Measurements from ENCODE around the gene RTEL1. TPM values are rescaled to one million over a fixed set of nuclear protein-coding genes. Genes with fewer than 3 reads are reported as not detected.

The RTEL1 gene
- polyA plus RNA-seq, 1 experiment, result 11.3 TPM

- H3K9me3 ChIP-seq (ENCODE audit: control insufficient read depth, insufficient read depth, low read length), result peaks cover 3% of the 10 kb centered on the region; the same call in 1 of the 2 replicates
- ChIA-PET CTCF (interaction anchor here (0.6 to 0.7 kb wide), 3 partner anchors 31 to 570 kb away, joined by 3 to 5 read pairs (median 3); no protein-coding TSS in a partner anchor), POLR2A (interaction anchor here (0.5 to 1.3 kb wide), 5 partner anchors 8 to 182 kb away, joined by 3 to 8 read pairs (median 4); partner anchors contain the start of genes STMN3, TNFRSF6B and TPD52L2)
- peak overlapping the region; percentile 82 for H3K27ac ChIP-seq (ENCODE audit: low read depth, low read length)
- TF ChIP-seq CTCF (IDR thresholded peaks at IDR 0.05; ENCODE audit: low read depth, low read length), result no peak
- H3K4me3 ChIP-seq (ENCODE audit: low read depth, low read length), result no peak overlapping the region
- no peaks in the 10 kb centered on the region for H3K27me3 ChIP-seq (ENCODE audit: control insufficient read depth, insufficient read depth, low read length)
- no peak for DNase-seq (ENCODE audit: low read depth, low spot score)
Observed at GRCh38 chr20:63687419-63688178, 29.5 kb downstream of the RTEL1 start.

GRCh38 chr20:63688228-63689045 is 30.3 kb downstream of the RTEL1 start:
- TF ChIP-seq CTCF (IDR thresholded peaks at IDR 0.05; ENCODE audit: low read depth, low read length), result no peak
- H3K9me3 ChIP-seq (ENCODE audit: control insufficient read depth, insufficient read depth, low read length), result peaks cover 2% of the 10 kb centered on the region; the same call in 1 of the 2 replicates
- H3K27ac ChIP-seq (ENCODE audit: low read depth, low read length), result no peak overlapping the region
- no peaks in the 10 kb centered on the region for H3K27me3 ChIP-seq (ENCODE audit: control insufficient read depth, insufficient read depth, low read length)
- DNase-seq (ENCODE audit: low read depth, low spot score), result no peak
- ChIA-PET POLR2A (interaction anchor here (1.2 kb wide), 1 partner anchor 10 kb away, joined by 3 read pairs; no protein-coding TSS in a partner anchor), CTCF (no interaction called here)
- no peak overlapping the region for H3K4me3 ChIP-seq (ENCODE audit: low read depth, low read length)

- Histone ChIP-seq H3K4me3 (ENCODE audit: low read depth, low read length) (no peak overlapping the region), H3K27me3 (ENCODE audit: control insufficient read depth, insufficient read depth, low read length) (no peaks in the 10 kb centered on the region), H3K27ac (ENCODE audit: low read depth, low read length) (no peak overlapping the region), H3K9me3 (ENCODE audit: control insufficient read depth, insufficient read depth, low read length) (no peaks in the 10 kb centered on the region; the same call in 1 of the 2 replicates)
- TF ChIP-seq CTCF (IDR thresholded peaks at IDR 0.05; ENCODE audit: low read depth, low read length), result no peak
- ChIA-PET CTCF (no interaction called here), POLR2A (interaction anchor here (1.2 kb wide), 1 partner anchor 11 kb away, joined by 3 read pairs; no protein-coding TSS in a partner anchor)
- no peak for DNase-seq (ENCODE audit: low read depth, low spot score)
Observed at GRCh38 chr20:63689046-63690002, 31.2 kb downstream of the RTEL1 start.

- no peak overlapping the region for H3K4me3 ChIP-seq (ENCODE audit: low read depth, low read length)
- no peaks in the 10 kb centered on the region; the same call in 1 of the 2 replicates for H3K9me3 ChIP-seq (ENCODE audit: control insufficient read depth, insufficient read depth, low read length)
- H3K27me3 ChIP-seq (ENCODE audit: control insufficient read depth, insufficient read depth, low read length), result no peaks in the 10 kb centered on the region
- CTCF ChIA-PET, result no interaction called here
- TF ChIP-seq CTCF (IDR thresholded peaks at IDR 0.05; ENCODE audit: low read depth, low read length), result no peak
- no peak for DNase-seq (ENCODE audit: low read depth, low spot score)
- POLR2A ChIA-PET, result no interaction called here
- no peak overlapping the region for H3K27ac ChIP-seq (ENCODE audit: low read depth, low read length)
Observed at GRCh38 chr20:63690003-63690897, 32.1 kb downstream of the RTEL1 start.

All from AG04450 (cell line).